Measurements from ENCODE around the gene SLC12A8.

Gene SLC12A8

GRCh38 chr3:125212509-125213363 is at the start of gene SLC12A8:
SLC12A8 (minus strand) TSS chr3:125212748; CDS start chr3:125211349, 1,399 bp downstream.
- DNase-seq = peak; percentile 4 to 64

GRCh38 chr3:125262161-125262560 is 49.6 kb upstream of the SLC12A8 start:
- no peak for DNase-seq

GRCh38 chr3:125261031-125261430 is 48.5 kb upstream of the SLC12A8 start:
- no peak for DNase-seq

- no peak for DNase-seq
These were observed 47.6 kb upstream of the SLC12A8 start for GRCh38 chr3:125260158-125260557.

GRCh38 chr3:125257536-125257935 is 45.0 kb upstream of the SLC12A8 start:
- DNase-seq = no peak

GRCh38 chr3:125256675-125257074 is 44.1 kb upstream of the SLC12A8 start:
- DNase-seq = no peak

- DNase-seq = no peak
These were observed 38.4 kb upstream of the SLC12A8 start for GRCh38 chr3:125250973-125251372.

- no peak for DNase-seq
These were observed 33.7 kb upstream of the SLC12A8 start for GRCh38 chr3:125246237-125246636.

GRCh38 chr3:125245521-125245920 is 33.0 kb upstream of the SLC12A8 start:
- no peak for DNase-seq

GRCh38 chr3:125240496-125240895 is 27.9 kb upstream of the SLC12A8 start:
- no peak for DNase-seq

- no peak for DNase-seq
These were observed 26.7 kb upstream of the SLC12A8 start for GRCh38 chr3:125239266-125239665.

GRCh38 chr3:125238759-125239158 is 26.2 kb upstream of the SLC12A8 start:
- no peak for DNase-seq

GRCh38 chr3:125236331-125236903 is 23.9 kb upstream of the SLC12A8 start:
- DNase-seq = no peak

- no peak for DNase-seq
These were observed 22.3 kb upstream of the SLC12A8 start for GRCh38 chr3:125234831-125235230.

GRCh38 chr3:125232401-125232800 is 19.9 kb upstream of the SLC12A8 start:
- no peak for DNase-seq

GRCh38 chr3:125231895-125232294 is 19.3 kb upstream of the SLC12A8 start:
- no peak for DNase-seq

GRCh38 chr3:125229707-125230106 is 17.2 kb upstream of the SLC12A8 start:
- DNase-seq = no peak

- DNase-seq = no peak
These were observed 16.6 kb upstream of the SLC12A8 start for GRCh38 chr3:125229168-125229567.

GRCh38 chr3:125221831-125222230 is 9.3 kb upstream of the SLC12A8 start:
- no peak for DNase-seq

- no peak for DNase-seq
These were observed 8.3 kb upstream of the SLC12A8 start for GRCh38 chr3:125220727-125221429.

- DNase-seq = no peak
These were observed 7.6 kb upstream of the SLC12A8 start for GRCh38 chr3:125220183-125220582.

- no peak for DNase-seq
These were observed 6.7 kb upstream of the SLC12A8 start for GRCh38 chr3:125219261-125219701.

GRCh38 chr3:125214738-125215137 is 2.2 kb upstream of the SLC12A8 start:
- DNase-seq = no peak

Data from NCI-H526 (cell line).